ENCODE measurements around the gene RASSF10.

GRCh38 chr11:12995823-12996222, 13.3 kb upstream of the RASSF10 start:
- TF ChIP-seq CTCF (IDR thresholded peaks at IDR 0.05; ENCODE audit: low read depth, low read length) (no peak), EZH2phosphoT487 (IDR thresholded peaks at IDR 0.05; ENCODE audit: low read depth) (no peak)
